GM23338 (cell line): Measurements from ENCODE around the gene PKP3. TPM values are rescaled to one million over a fixed set of nuclear protein-coding genes. Genes with fewer than 3 reads are reported as not detected.

Experiments
- ATAC-seq: fragments of 200-7000 bp; cut with Tn5 transposase; 3 replicates; pipeline ENCODE4 v1.9.1; 2020
- DNase-seq: peaks from one replicate; pipeline ENCODE4 v3.0.0-alpha.2; 2015; ENCODE audit warnings: low spot score
- H2AFZ ChIP-seq: fragments of 200-600 bp; sonication (generic); 2 replicates; pipeline ENCODE4 v1.8.0; 2016; ENCODE audit warnings: antibody characterized with exemption, mild to moderate bottlenecking, moderate library complexity
- H3F3A ChIP-seq: fragments of 200-600 bp; sonication (generic); replicated peaks from 2 replicates; pipeline ENCODE4 v1.8.0; 2017; ENCODE audit warnings: antibody characterized with exemption, mixed run types, low read depth
- H3K27ac ChIP-seq: fragments of 200-600 bp; sonication (generic); 2 replicates; pipeline ENCODE4 v1.6.1; 2016; ENCODE audit warnings: low read depth
- H3K27me3 ChIP-seq: fragments of 200-600 bp; sonication (generic); 2 replicates; pipeline ENCODE4 v1.8.0; 2016; ENCODE audit warnings: mild to moderate bottlenecking, mixed run types, moderate library complexity; ENCODE audit not compliant: insufficient read depth
- H3K36me3 ChIP-seq: fragments of 200-600 bp; sonication (generic); 2 replicates; pipeline ENCODE4 v1.8.0; 2016; ENCODE audit warnings: mild to moderate bottlenecking; ENCODE audit not compliant: insufficient read depth
- H3K4me1 ChIP-seq: fragments of 200-600 bp; sonication (generic); 2 replicates; pipeline ENCODE4 v1.8.0; 2016; ENCODE audit warnings: mild to moderate bottlenecking, moderate library complexity; ENCODE audit not compliant: insufficient read depth
- H3K4me2 ChIP-seq: fragments of 200-600 bp; sonication (generic); 2 replicates; pipeline ENCODE4 v1.7.1; 2017; ENCODE audit warnings: mixed run types
- H3K4me3 ChIP-seq: fragments of 200-600 bp; sonication (generic); 2 replicates; pipeline ENCODE4 v1.6.1; 2016; ENCODE audit warnings: mixed run types
- H3K79me2 ChIP-seq: fragments of 200-600 bp; sonication (generic); replicated peaks from 2 replicates; pipeline ENCODE4 v1.8.0; 2017; ENCODE audit warnings: mild to moderate bottlenecking; ENCODE audit not compliant: insufficient read depth
- H3K9me2 ChIP-seq: fragments of 200-600 bp; sonication (generic); 2 replicates; pipeline ENCODE4 v1.8.0; 2017; ENCODE audit not compliant: insufficient read depth
- H4K20me1 ChIP-seq: fragments of 200-600 bp; sonication (generic); replicated peaks from 2 replicates; pipeline ENCODE4 v1.8.0; 2017; ENCODE audit warnings: mild to moderate bottlenecking; ENCODE audit not compliant: insufficient read depth
- H3K27ac Mint-ChIP-seq: 2 replicates; pipeline ENCODE4 v1.8.0; 2020; ENCODE audit warnings: inconsistent platforms, mild to moderate bottlenecking, moderate library complexity, mixed read lengths
- H3K27me3 Mint-ChIP-seq: 3 replicates; pipeline ENCODE4 v1.8.0; 2022; ENCODE audit warnings: low read depth, mild to moderate bottlenecking, moderate library complexity, mixed read lengths, inconsistent platforms; ENCODE audit not compliant: insufficient read depth, poor library complexity
- H3K36me3 Mint-ChIP-seq: 3 replicates; pipeline ENCODE4 v1.8.0; 2021; ENCODE audit warnings: low read depth, mild to moderate bottlenecking, inconsistent platforms, moderate library complexity, mixed read lengths
- H3K4me1 Mint-ChIP-seq: 3 replicates; pipeline ENCODE4 v1.8.0; 2020; ENCODE audit warnings: mild to moderate bottlenecking, inconsistent platforms, mixed read lengths
- H3K4me3 Mint-ChIP-seq: 3 replicates; pipeline ENCODE4 v1.8.0; 2021; ENCODE audit warnings: moderate library complexity, mild to moderate bottlenecking, inconsistent platforms, mixed read lengths
- H3K9me3 Mint-ChIP-seq: 3 replicates; pipeline ENCODE4 v1.8.0; 2020; ENCODE audit warnings: moderate library complexity, mild to moderate bottlenecking, inconsistent platforms, mixed read lengths
- CREB1 ChIP-seq: fragments of 250-450 bp; sonication (Bioruptor Pico); IDR thresholded peaks from 2 replicates; pipeline ENCODE4 v1.5.0; 2020; ENCODE audit warnings: low read depth, mild to moderate bottlenecking, moderate library complexity
- EZH2 ChIP-seq: fragments of 200-600 bp; sonication (generic); IDR thresholded peaks from one replicate; pipeline ENCODE4 v1.8.0; 2017; ENCODE audit warnings: antibody characterized with exemption, mild to moderate bottlenecking, low read depth; ENCODE audit not compliant: unreplicated experiment
- EZH2phosphoT487 ChIP-seq: fragments of 200-600 bp; sonication (generic); IDR thresholded peaks from one replicate; pipeline ENCODE4 v1.8.1; 2018; ENCODE audit warnings: antibody characterized with exemption; ENCODE audit not compliant: unreplicated experiment
- JUNB ChIP-seq: IDR thresholded peaks from one replicate; pipeline ENCODE4 v1.6.1; 2016; ENCODE audit warnings: antibody characterized with exemption; ENCODE audit not compliant: unreplicated experiment
- NANOG ChIP-seq: IDR thresholded peaks from 2 replicates; pipeline ENCODE4 v1.6.1; 2016; ENCODE audit warnings: antibody characterized with exemption, borderline replicate concordance
- POLR2AphosphoS5 ChIP-seq: IDR thresholded peaks from 2 replicates; pipeline ENCODE4 v1.6.1; 2016; ENCODE audit warnings: antibody characterized with exemption, low read depth
- STAT1 ChIP-seq: IDR thresholded peaks from one replicate; pipeline ENCODE4 v1.6.1; 2016; ENCODE audit warnings: antibody characterized with exemption; ENCODE audit not compliant: unreplicated experiment
- ZNF114 ChIP-seq: fragments of 250-450 bp; sonication (Bioruptor Pico); IDR thresholded peaks from 2 replicates; pipeline ENCODE4 v1.5.0; 2020; ENCODE audit warnings: mild to moderate bottlenecking, moderate library complexity
- ZNF331 ChIP-seq: fragments of 250-450 bp; sonication (Bioruptor Pico); IDR thresholded peaks from 2 replicates; pipeline ENCODE4 v1.5.0; 2020; ENCODE audit warnings: low read depth, mild to moderate bottlenecking, moderate library complexity
- polyA plus RNA-seq: library from polyadenylated mRNA; unstranded; fragments of >200 nt; fragmentation: Nextera tagmentation; extraction: Ambion mirVana; gene quantifications from 2 replicates; pipeline ENCODE4 v1.2.1, GENCODE V29; 2016
- total RNA-seq: library from RNA; depleted of rRNA; stranded (reverse); fragments of >200 nt; shearing (Covaris generic); gene quantifications from 2 replicates; pipeline ENCODE4 v1.2.3, GENCODE V29; 2014
- TF ChIP-seq, protein P1 (sequence below): IDR thresholded peaks from one replicate; pipeline ENCODE4 v1.6.1; 2018; ENCODE audit warnings: antibody characterized with exemption; ENCODE audit not compliant: unreplicated experiment
- TF ChIP-seq, protein P2 (sequence below), 2 experiments: fragments of 200-600 bp in 1 of 2; sonication (generic) in 1 of 2; conservative IDR thresholded peaks; 2 replicates each; pipeline versions ENCODE4 v1.5.1 to v1.6.1; 2016 to 2017; ENCODE audit warnings: antibody characterized with exemption in 2 of 2, low read depth in 2 of 2, mild to moderate bottlenecking in 2 of 2, moderate library complexity in 1 of 2
- TF ChIP-seq, protein P3 (sequence below): IDR thresholded peaks from 2 replicates; pipeline ENCODE4 v1.6.1; 2016; ENCODE audit warnings: antibody characterized with exemption

Gene PKP3
- total and polyA plus RNA-seq, 2 experiments from 2014 or later, result 7.2 to 23.0 TPM

DNA sequence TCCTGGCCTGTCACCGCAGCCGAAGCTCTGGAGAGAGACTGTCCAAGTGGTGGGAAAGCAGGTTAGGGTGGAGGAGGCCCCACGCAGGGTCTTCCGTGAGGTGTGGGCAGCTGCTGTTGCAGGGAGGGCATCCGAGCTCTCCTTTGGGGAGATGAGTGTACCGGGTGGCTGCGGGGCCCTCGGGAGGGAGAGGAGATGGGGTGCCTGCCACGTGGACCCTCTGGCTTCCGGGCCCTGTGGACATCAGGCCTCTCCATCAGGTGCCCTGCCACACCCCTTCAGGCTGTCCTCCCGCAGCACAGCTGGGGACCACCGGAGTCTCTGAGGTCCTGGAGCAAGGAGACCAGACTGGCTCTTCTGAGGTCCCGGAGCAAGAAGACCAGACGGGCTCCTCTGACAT lies 57.7 kb downstream of the PKP3 start (continued):
- TF ChIP-seq EZH2, result no peak
- TF ChIP-seq, protein P1, sequence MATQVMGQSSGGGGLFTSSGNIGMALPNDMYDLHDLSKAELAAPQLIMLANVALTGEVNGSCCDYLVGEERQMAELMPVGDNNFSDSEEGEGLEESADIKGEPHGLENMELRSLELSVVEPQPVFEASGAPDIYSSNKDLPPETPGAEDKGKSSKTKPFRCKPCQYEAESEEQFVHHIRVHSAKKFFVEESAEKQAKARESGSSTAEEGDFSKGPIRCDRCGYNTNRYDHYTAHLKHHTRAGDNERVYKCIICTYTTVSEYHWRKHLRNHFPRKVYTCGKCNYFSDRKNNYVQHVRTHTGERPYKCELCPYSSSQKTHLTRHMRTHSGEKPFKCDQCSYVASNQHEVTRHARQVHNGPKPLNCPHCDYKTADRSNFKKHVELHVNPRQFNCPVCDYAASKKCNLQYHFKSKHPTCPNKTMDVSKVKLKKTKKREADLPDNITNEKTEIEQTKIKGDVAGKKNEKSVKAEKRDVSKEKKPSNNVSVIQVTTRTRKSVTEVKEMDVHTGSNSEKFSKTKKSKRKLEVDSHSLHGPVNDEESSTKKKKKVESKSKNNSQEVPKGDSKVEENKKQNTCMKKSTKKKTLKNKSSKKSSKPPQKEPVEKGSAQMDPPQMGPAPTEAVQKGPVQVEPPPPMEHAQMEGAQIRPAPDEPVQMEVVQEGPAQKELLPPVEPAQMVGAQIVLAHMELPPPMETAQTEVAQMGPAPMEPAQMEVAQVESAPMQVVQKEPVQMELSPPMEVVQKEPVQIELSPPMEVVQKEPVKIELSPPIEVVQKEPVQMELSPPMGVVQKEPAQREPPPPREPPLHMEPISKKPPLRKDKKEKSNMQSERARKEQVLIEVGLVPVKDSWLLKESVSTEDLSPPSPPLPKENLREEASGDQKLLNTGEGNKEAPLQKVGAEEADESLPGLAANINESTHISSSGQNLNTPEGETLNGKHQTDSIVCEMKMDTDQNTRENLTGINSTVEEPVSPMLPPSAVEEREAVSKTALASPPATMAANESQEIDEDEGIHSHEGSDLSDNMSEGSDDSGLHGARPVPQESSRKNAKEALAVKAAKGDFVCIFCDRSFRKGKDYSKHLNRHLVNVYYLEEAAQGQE, result no peak
- no peak for TF ChIP-seq NANOG
- no peak for TF ChIP-seq EZH2phosphoT487

DNA sequence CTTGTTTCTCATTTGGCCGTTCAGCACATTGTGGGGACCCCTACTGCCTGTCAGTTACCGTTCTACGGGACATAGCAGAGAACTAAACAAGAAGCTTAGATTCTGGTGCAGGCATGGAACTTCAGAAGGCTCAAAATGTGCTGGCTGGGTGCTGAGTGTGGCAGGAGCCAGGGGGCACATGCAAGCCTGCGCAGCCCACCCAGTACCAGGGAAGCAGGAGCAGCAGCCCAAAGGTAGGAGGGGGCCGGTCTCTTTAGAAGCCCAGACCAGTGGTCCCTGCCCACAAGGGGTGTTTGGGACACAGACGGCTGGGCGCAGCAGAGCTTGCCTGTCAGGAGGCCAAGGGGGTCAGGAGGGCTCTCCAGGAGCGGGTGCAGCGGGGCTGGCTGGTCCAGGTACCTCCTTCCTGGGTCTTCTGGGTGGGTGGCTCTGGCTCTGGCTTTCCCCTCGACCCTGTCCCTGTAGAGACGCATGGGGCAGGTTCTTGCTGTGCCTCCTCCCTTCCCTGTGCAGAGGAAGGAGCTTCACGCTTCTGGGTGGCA lies 58.3 kb downstream of the PKP3 start:
- H3K27me3 ChIP-seq, result no peaks in the 10 kb centered on the region
- Mint-ChIP-seq H3K4me3 (no peak overlapping the region), H3K27ac (no peak overlapping the region), H3K27me3 (peaks cover 14% of the 10 kb centered on the region), H3K9me3 (no peaks in the 10 kb centered on the region; the same call in 2 of the 3 replicates), H3K4me1 (peaks cover 35% of the 10 kb centered on the region), H3K36me3 (peaks cover 34% of the 10 kb centered on the region)
- no peak overlapping the region for H3K4me2 ChIP-seq
- no peaks in the 10 kb centered on the region; the same call in 1 of the 2 replicates for H3K36me3 ChIP-seq
- peaks cover 35% of the 10 kb centered on the region for H3K4me1 ChIP-seq
- no peak for DNase-seq
- peaks cover 20% of the 10 kb centered on the region for H3F3A ChIP-seq
- H2AFZ ChIP-seq, result no peak overlapping the region
- peaks cover 69% of the 10 kb centered on the region for H3K79me2 ChIP-seq
- H4K20me1 ChIP-seq, result peaks cover 22% of the 10 kb centered on the region
- H3K27ac ChIP-seq, result no peak overlapping the region
- ATAC-seq, result no peak
- H3K4me3 ChIP-seq, result no peak overlapping the region
- no peaks in the 10 kb centered on the region for H3K9me2 ChIP-seq
- TF ChIP-seq JUNB (no peak), EZH2phosphoT487 (no peak), POLR2AphosphoS5 (no peak), ZNF114 (CRISPR knock-in tag) (no peak), ZNF331 (CRISPR knock-in tag) (no peak), NANOG (no peak), STAT1 (no peak), CREB1 (CRISPR knock-in tag) (no peak)
- TF ChIP-seq, protein P2, sequence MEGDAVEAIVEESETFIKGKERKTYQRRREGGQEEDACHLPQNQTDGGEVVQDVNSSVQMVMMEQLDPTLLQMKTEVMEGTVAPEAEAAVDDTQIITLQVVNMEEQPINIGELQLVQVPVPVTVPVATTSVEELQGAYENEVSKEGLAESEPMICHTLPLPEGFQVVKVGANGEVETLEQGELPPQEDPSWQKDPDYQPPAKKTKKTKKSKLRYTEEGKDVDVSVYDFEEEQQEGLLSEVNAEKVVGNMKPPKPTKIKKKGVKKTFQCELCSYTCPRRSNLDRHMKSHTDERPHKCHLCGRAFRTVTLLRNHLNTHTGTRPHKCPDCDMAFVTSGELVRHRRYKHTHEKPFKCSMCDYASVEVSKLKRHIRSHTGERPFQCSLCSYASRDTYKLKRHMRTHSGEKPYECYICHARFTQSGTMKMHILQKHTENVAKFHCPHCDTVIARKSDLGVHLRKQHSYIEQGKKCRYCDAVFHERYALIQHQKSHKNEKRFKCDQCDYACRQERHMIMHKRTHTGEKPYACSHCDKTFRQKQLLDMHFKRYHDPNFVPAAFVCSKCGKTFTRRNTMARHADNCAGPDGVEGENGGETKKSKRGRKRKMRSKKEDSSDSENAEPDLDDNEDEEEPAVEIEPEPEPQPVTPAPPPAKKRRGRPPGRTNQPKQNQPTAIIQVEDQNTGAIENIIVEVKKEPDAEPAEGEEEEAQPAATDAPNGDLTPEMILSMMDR (conservative IDR thresholded peaks at IDR 0.05; ENCODE audit: low read depth in 2 of 2), result no peak
- TF ChIP-seq, protein P1, result no peak
- TF ChIP-seq, protein P3, sequence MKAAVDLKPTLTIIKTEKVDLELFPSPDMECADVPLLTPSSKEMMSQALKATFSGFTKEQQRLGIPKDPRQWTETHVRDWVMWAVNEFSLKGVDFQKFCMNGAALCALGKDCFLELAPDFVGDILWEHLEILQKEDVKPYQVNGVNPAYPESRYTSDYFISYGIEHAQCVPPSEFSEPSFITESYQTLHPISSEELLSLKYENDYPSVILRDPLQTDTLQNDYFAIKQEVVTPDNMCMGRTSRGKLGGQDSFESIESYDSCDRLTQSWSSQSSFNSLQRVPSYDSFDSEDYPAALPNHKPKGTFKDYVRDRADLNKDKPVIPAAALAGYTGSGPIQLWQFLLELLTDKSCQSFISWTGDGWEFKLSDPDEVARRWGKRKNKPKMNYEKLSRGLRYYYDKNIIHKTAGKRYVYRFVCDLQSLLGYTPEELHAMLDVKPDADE, result no peak
